Epithelial cell of prostate (primary cell): ENCODE measurements around the gene SYP.

Experiments
- DNase-seq: peaks from one replicate; pipeline ENCODE4 v3.0.0-alpha.2; 2011; ENCODE audit warnings: low read depth, low spot score
- H3K27ac ChIP-seq: fragments of 450-650 bp; 2 replicates; pipeline ENCODE4 v1.5.1; 2017; ENCODE audit warnings: mild to moderate bottlenecking

SYP gene

DNA sequence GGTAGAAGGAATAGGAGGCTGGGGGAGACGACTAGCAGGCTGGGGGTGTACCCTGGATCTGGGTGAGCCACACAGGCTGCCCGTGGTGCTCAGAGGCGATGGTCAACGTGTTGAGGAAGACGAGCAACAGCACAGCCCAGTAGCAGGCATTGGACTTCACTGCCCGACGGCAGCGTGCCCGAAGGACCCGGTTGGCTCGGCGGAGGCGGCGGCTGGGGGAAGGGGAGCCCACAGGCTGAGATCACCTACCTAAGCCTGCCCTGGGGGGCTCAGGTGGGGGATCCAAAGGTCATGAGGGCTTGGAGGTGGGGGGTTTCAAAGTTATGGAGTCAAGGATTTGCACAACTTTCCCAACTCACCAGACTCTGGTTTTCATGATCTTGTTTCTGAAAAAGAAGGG is 25.9 kb upstream of the SYP start:
- DNase-seq, result no peak
- H3K27ac ChIP-seq, result no peak overlapping the region

DNA sequence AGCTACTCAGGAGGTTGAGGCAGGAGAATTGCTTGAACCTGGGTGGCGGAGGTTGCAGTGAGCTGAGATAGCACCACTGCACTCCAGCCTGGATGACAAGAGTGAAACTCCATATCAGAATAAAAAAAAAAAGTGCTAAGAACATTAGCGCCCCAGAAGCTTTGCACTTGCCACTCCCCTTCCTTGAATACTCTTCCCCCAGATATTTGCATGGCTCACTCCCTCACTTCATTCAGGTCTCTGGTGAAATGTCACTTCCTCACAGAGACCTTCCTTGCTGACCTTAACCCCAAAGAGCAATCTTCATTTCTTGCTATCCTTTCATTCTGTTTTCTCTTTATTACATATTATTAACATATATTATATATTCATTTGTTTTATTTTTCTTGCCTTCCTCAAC is 21.9 kb upstream of the SYP start:
- no peak for DNase-seq

DNA sequence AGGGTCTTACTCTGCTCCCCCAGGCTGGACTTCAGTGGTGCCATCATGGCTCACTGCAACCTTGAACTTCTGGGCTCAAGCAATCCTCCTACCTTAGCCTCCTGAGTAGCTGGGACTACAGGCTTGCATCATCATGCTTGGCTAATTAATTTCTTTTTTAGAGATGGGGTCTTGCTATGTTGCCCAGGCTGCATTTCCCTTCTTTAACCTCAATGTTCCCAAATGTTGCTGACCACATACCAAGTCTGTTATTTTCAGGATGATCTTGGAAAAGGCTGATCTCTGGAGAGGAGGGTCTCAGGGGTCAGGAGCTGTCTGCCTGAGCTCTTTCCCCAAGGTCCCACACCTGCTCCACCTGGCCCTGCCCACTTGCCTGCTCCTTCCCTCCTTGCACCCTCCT is 20.1 kb upstream of the SYP start:
- no peak overlapping the region for H3K27ac ChIP-seq
- no peak for DNase-seq

More for the DNA sequence above, 21.9 kb upstream of the SYP start:
- H3K27ac ChIP-seq, result no peak overlapping the region

DNA sequence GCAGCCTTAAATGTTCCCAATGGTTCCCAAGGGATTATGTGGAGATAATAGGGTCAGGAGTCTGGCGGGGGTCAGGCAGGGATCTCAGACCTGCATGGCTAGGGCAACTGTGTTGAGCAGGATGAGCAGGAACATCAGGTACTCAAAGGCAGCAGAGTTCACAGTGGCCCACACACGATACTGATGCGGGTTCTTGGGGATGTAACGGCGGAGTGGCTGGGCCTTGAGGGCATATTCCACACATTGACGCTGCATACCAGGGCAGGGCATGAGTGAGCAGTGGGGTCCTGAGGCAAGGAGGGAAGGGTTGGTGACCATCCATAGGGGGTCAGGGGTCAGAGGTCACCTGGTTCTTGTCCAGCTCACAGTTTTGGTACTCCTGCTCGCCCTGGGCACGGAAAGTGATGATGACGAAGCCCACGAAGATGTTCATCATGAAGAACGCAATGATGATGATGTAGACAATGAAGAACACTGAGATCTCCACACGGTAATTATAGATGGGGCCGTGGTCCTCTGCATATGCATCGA is 15.1 kb upstream of the SYP start:
- DNase-seq, result no peak
- no peak overlapping the region for H3K27ac ChIP-seq

DNA sequence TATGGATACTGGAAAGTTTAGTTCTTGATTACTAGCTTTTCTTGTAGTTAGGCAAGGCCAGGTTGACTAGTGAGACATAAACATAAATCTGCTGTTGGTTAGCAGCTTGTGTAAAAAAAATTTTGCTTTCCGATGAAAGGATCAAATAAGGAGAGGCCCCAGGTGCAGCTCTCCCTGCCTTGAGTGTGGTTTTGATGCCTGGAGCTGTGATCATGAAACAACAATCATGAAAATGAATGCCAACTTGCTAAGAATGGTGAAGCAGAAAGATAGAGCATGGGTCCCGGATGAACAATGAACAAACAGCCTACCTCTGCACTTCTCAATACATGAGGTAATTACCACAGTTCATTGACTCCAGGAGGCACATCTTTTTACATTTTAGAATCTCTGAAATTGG is 14.4 kb upstream of the SYP start:
- DNase-seq, result no peak
- H3K27ac ChIP-seq, result no peak overlapping the region

DNA sequence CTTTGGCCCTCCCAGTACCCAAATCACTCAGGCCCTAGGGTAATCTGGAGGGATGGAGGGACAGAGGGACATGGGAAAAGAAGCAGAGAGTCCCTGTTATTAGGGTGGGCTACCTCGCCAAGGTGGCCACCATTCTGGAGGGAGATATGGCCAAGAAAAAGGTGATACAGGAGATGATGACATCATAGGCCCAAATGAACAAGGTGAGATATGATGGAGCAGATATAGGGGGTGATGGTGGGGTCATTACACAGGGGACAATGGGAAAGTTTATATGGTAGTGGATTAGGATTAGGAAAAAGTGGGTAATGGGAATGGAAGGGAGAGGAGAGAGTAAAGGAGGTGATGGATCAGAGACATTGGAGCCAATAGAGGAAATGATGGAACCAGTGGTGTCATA is 12.9 kb upstream of the SYP start:
- DNase-seq, result no peak
- no peak overlapping the region for H3K27ac ChIP-seq

DNA sequence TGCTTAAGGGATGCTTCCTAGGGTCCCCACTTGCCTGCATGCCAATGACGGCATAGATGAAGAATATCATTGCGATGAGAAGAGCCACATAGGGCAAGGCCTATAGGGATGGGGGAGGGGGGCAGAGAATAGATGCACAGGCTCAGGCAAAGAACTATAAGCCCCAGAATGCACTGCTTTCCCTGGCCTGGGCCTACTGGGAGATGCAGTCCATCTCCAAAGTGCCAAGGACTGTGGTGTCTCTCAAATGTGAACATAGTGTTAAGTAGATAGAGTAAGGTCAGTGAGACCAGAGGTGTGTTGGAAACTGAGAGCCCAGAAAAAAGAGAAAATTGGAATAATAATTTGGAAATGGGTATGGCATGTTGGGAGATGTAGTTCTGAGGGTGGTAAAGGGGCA is 12.2 kb upstream of the SYP start:
- H3K27ac ChIP-seq, result no peak overlapping the region
- no peak for DNase-seq

DNA sequence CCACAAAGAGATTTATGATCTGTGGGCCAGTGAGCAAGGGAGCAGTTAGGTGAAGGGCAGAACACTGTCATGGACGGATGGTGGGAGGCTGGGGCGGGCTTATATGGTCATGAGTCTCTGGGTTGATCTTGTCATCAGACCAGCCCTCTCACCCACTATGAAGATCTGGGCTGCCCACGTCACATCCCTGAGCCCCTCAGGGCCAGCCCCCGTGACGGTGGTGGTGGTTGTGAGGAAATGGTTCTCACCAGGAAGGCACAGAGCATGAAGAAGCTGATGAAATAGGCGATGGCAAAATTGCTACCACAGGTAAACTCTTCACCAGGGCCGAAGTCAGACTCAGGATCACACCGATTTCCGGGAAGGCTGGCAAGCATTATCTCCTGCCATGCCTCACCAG is 11.1 kb upstream of the SYP start:
- DNase-seq, result no peak
- H3K27ac ChIP-seq, result no peak overlapping the region

DNA sequence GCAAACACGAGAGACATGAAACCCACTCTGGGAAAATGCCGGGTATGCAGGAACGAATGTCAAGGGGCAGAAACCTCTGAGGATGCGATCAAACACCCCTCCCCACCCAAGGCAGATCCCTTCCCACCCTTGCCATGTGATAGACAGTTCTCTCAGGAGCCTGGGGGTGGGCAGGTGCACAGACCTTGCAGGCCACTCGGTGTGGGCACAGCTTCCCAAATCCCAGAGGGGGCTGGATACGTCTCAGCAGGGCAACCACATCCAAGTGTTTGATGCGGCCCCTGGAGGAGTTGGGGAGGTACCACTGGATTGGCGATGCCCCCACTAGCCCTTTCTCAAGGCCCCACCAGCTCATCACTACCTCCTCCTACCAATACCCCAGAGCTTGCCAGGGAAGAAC is 10.4 kb upstream of the SYP start:
- no peak overlapping the region for H3K27ac ChIP-seq
- no peak for DNase-seq

DNA sequence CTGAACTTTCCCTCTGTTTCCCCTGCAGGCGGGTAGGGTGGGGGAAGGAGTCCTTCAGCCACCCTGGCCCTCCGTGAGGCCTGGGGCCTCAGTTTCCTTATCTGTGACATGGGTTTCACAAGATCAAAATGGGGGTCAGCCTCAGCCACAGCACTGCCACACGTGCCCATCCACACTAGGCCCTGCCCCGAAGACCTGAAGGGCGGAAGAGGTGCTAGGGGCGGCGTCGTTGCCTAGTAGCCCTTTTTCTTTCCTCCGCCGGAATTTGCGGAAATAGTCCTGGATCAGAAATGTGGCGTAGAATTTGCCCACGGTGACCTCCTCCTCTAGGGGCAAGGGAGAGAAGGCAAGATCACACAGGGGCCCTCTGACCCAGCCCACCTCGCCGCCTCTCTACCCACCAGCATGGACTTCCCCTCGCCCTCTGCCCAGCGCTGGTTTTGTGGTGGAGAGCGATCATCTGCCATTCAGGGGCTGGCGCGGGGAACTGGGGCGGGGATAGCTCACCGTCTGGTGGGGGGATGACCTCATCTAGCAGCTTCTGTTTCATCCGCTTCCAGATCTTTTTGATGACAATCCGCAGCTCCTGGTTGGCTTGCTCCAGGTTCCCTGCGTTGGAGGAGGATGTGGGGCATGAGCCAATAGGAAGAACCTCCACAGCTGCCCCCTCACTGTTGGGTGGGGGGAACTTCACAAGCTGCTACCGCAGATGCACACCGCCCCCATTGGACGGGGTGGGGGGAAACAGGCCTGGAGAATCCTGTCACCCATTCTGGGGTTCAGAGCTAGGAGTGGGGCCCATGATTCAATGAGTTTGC is 9.7 kb upstream of the SYP start:
- no peak for DNase-seq
- no peak overlapping the region for H3K27ac ChIP-seq

DNA sequence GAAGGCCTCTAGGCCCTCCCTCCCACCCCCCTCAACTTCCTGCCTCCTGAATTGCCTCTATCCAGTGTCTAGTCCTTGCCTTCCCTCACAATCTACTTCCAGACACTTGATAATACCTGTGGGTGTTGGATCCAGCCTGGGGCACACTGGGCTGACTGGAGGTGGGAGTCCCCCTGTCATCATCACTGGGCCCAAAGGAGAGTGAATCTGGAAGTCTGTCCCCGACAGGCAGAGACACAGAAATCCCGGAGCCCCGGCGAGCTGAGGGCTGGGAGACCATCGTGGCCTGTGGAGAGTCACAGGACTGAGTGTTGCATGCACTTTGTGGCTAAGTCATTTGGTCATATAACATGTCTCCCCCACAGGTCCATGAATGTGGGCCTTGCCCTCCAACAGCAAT is 8.4 kb upstream of the SYP start:
- no peak for DNase-seq

DNA sequence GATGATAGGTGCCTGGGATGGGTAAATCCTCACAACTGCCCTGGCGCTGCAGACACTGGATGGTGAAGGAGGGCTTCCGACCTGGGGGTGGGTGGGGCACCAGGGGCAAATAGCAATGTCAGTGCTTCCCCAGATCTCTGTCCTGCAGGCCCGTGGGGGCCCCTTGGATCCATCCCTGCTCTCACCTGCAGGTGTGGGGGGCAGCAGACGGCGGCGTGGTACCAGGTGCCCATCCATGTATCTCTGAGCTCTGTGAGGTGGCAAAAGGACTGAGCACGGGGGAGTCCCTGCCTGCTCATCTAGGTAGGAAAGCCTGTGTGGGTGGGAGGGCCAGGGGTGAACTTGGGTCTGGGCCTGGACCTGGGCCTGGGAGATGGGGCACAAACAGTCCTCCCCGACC is 6.5 kb upstream of the SYP start:
- DNase-seq, result no peak
- no peak overlapping the region for H3K27ac ChIP-seq

More for the DNA sequence above, 8.4 kb upstream of the SYP start:
- H3K27ac ChIP-seq, result no peak overlapping the region

DNA sequence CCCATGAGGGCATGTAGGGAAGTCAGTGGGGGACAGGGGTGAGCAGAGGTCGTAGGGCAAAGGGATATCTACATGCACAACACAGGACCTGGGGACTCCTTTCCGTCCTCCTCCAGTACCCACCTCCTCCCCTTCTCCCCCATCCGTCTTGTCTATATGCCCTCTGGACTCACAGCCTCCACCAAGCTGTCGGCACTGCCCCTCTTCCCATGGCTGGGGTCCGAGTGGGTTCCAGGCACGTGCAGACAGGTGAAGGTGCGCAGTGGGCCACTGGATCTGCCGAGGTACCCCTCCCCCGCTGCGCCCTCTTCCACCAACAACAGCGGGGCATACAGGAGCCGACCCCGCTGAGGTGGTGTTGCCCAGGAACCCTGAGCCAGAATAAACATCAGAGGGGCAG is 5.5 kb upstream of the SYP start:
- no peak overlapping the region for H3K27ac ChIP-seq
- DNase-seq, result no peak

DNA sequence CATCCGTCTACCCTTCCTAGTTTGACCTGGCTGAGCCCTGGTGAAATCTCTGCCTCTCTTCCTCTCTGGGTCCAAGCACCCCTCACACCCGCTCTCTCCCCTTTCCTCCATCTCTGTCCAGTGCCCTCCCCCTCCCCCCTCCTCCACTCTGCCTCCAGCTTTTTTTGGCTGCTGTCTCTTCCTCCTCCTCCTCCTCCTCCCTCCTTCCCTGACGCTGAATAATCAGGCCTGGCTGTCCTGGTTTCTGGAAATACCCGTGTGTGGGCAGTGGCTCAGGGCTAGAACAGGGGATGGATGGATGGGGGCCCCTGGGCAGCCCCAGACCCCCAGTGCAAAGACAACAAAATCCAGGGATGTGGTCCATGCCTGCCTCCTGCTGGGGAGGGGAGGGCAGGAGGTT is 4.7 kb upstream of the SYP start:
- no peak overlapping the region for H3K27ac ChIP-seq
- DNase-seq, result no peak

DNA sequence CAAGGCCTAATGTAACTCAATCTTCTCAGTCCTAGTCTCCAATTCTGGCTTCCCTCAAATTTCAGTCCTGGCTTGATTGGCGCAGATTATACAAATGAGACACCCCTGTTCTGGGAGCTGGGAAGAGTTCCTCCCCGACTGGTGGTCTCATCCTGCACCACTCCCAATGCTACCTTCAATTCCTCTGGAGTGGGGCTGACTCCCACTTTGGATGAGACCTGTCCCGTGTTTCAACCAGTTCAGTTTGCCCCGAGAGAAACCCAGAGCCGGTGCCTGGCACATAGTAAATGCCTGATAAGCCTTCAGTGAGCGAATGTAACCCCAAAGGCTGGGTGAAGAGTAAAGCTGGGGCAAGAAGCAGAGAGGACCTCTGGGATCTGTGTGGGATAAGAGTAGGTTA is 4.0 kb upstream of the SYP start:
- H3K27ac ChIP-seq, result no peak overlapping the region
- no peak for DNase-seq

DNA sequence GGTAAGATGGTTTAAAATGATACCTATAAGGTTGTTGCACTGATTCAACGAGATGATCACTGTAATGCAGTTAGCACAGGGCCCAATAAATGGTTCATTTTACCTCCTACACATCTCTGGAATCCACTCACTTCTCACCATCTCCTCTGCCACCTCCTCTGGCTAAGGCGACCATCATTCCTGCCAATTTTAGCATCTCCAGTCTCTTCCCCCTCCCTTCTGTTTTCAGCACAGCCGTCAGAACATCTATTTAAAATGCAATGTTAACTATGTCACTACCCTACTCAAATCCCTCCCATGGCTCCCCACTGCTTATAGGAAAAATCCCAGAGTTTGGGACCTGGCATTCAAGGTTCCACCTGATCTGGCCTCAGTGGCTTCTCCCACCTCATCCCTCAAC is 3.5 kb upstream of the SYP start:
- no peak overlapping the region for H3K27ac ChIP-seq

DNA sequence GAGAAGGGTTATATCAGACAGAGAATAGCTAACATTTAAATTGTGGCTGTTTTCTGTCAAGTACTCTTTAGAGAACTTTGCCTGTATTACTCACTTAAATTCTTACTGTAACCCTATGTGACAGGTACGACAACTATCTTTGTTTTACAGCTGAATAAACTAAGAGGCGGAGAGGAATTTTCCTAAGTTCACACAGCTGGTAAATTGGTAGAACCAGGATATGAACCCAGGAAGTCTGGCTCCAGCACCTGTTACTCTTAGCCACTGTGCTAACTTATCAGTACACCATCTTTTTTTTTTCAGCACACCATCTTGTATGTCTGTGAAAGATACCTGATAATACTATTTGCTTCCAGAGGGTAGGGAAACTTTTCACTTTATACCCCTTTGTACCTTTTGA is 2.0 kb upstream of the SYP start:
- H3K27ac ChIP-seq, result no peak overlapping the region
- DNase-seq, result no peak

More for the DNA sequence above, 3.5 kb upstream of the SYP start:
- no peak for DNase-seq

DNA sequence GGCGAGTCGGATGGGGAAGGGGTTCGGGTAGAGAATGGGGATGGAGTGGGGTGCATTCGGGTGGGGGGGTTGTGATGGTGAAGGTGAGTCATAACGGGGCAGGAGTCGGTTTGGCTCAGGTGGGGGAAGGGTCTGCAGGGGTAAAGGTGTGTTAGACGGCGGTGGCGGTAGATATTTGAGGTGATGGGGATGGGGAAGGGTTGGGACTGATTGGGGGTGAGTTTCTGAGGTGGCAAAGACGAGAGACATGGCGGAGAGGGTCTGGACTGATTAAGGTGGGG is 738 bp downstream of the SYP start:
- H3K27ac ChIP-seq, result no peak overlapping the region
- DNase-seq, result no peak

DNA sequence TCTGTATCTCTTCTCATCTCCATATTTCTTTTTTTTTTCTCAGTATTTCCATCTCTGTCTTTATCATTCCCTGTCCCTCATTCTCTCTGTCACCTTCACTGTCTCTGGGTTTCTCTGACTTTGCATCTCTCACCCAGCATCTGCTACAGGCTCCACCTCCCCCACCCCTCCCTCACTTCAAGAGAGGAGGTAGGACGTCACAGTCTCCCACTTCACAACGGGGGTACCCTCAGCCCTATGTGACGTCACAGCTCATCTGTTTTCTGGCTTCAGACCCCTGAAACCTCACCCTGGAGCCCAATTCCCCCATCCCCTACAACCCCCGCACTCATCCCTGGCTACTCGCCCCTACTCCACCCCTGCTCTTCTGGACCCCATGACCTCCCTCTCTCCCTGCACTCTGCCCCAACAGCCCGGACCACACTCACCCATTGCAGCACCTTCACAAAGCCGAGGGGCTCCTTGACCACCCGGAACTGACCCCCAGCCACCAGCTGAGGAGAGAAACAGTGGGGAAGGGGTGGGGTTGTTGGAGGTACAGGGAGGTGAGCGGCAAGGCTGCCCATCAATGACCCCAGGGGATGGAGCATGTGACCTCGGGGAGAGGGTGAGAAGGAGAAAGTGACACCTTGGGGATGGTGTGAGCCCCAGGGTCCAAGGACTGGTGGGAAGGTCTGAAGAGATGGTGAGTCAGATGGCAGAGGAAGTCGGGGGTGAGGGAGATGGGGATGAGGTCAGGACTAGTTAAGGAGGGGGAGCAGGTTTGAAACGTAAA is 1.3 kb downstream of the SYP start:
- DNase-seq, result no peak
- H3K27ac ChIP-seq, result no peak overlapping the region

DNA sequence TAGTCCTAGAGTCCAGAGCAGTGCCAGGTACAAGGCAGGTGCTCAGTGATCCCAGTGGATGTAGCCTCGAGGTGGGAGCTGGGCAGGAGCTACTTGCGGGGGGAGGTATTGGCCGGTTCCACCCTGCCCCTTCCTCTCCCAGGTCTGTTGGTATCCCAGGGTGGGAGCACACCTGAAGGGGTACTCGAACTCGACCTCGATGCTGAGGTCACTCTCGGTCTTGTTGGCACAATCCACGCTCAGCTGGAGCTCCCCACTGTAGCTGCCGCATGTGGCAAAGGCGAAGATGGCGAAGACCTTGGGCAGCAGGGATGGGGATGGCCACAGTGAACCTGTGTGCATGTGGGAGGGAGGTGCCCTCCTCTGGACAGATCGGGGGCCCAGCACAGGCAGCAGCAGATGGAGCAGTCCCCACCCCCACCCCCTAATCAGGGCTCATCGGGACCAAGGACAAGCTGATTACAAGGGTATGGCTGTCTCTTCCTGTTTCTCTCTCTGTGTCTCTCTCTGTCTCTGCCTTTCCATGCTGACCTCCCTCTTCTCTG is 2.4 kb downstream of the SYP start:
- H3K27ac ChIP-seq, result no peak overlapping the region
- DNase-seq, result no peak

DNA sequence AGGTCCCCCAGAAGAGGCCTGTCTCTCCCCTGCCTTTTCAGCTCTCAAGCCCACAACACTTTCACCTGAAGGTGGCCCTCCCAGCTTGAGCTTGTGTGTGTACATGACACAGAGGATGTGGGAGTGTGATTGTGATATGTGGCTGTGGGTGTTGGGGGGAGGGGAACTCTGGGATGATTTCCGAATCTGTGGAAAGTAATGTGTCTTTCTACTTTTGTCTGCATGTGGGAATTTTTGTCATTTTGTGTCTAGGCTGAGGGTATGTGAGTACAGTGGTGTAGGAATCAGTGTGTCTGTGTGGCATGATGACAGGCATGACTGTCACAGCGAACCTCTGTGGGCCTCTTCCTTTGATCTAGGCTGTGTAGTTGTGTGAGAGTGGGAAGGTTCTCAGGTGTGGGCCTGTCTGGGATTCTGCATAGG is 6.4 kb downstream of the SYP start:
- no peak overlapping the region for H3K27ac ChIP-seq
- DNase-seq, result no peak
